Sciatic nerve (tissue), 2 donors: ENCODE measurements around the gene SMG1. TPM values are rescaled to one million over a fixed set of nuclear protein-coding genes. Genes with fewer than 3 reads are reported as not detected.
"Not testable (repeated sequence)": the region's sequence is repeated elsewhere in the genome, so short reads cannot be mapped to it uniquely, and the experiment has no call there.

Experiments used
- ATAC-seq: fragments of 200-7000 bp; cut with Tn5 transposase; one replicate; pipeline ENCODE4 v1.9.1; 2020; ENCODE audit warnings: mild to moderate bottlenecking, moderate library complexity
- DNase-seq: peaks from one replicate; pipeline ENCODE4 v3.0.0-alpha.2; 2020; ENCODE audit warnings: low spot score
- intact Hi-C: fragments of 100-400 bp; cut with DNase I; formaldehyde crosslinking; loops from one replicate; pipeline ENCODE4 v1.14.2; 2022
- total RNA-seq: library from RNA; stranded (reverse); fragmentation: NEBNext Ultra II Directional; extraction: Animal tissue kit (Norgen Biotek cat#: 25700); gene quantifications from one replicate; pipeline ENCODE4 v1.2.1, GENCODE V29; 2021
- donor health status: DM: no; HTN: no; CAD: no.
- donor health status: DM: no; HTN: no; CAD: no.

SMG1 gene
- total RNA-seq, 1 donor from 2014 or later = 124 TPM

DNA sequence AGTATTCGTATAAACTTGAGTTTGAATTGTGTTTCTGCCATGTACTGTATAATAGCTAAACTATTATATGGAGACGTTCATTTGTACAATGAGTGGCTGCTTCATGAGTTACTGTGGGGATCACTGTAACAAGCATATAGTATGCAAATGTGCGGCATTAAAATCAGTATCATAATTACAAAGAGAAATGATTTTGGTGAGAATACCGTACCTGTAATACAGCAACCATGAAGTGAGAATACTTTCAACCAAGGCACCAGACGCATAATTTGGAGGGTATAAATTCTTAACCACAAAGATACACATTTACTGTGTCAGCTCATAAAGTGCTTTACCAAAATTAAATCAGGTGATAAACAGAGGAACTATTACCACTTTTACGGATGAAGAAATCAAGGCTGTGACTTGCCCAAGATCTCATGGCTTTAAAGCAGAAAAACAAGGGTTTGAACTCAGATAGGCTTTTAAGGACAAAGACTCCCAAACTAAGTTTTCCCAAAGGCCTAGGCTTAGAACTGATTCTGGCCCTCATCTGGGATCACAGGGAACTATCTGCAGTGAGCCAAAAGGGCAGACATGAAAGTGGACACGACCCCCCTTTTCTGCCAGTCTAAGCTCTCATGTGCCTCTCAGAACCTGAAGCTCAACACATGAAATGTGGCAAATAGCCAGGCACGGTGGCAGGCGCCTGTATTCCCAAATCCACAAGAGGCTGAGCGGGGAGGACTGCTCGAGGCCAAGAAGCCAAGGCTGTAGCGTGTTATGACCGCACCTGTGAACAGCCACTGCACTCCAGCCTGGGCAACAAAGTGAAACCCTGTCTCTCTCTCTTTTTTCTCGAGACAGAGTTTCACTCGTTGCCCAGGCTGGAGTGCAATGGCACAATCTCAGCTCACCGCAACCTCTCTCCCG, 142.5 kb downstream of the SMG1 start:
- no peak for DNase-seq
- no peak for ATAC-seq
- intact Hi-C loops = no loop called here

DNA sequence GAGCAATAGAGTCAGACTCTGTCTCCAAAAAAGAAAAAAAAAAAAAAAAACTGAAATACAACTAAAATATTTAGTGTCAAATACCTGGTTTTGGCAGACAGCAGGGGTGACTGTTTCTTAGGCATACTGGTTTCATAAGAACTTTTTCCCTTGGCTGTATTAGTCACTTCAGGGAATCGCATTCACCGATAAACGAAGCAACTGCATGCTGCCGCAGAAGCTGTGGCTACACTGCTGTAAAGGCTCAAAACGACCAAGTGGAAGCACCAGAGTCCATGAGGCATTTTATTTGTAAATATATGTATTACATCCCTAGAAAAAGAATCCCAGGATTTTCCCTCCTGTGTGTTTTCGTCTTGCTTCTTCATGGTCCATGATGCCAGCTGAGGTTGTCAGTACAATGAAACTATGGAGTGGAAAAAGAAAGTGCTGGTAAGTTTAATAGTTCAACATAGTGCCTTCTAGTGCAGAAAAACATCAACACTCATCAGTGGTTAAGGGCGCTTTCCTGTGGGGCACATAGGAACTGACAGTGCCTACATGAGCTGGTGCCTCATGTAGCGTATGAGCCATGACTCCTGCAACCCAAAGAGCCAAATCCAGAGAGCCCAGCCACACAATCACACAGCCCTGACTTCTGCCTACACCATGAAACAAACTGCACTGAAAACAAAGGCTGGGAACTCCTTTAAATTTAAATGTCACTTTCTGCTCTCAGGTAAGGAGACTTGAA, 143.3 kb downstream of the SMG1 start:
- no peak for DNase-seq
- intact Hi-C loops = no loop called here

DNA sequence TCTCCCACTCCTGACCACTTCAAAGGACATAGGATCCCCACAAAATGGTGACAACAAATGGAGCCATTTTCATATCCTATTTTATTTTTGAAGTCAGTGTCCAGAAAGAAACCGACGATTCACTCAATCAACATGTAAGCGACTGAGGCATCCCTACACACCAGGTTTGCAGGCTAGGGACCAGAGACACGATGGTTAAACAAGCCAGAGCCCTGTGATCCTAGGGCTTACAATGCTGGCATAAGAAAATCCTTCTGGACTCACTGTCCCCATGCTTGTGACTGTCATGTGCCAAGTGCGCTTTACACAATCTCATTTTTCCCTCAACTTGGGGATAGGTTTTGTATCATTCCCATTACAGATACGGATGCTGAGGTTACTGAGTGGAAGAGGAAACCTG, 145.0 kb downstream of the SMG1 start:
- DNase-seq, intact Hi-C loops, ATAC-seq: not testable (repeated sequence)

More for the DNA sequence above, 143.3 kb downstream of the SMG1 start:
- ATAC-seq = no peak

DNA sequence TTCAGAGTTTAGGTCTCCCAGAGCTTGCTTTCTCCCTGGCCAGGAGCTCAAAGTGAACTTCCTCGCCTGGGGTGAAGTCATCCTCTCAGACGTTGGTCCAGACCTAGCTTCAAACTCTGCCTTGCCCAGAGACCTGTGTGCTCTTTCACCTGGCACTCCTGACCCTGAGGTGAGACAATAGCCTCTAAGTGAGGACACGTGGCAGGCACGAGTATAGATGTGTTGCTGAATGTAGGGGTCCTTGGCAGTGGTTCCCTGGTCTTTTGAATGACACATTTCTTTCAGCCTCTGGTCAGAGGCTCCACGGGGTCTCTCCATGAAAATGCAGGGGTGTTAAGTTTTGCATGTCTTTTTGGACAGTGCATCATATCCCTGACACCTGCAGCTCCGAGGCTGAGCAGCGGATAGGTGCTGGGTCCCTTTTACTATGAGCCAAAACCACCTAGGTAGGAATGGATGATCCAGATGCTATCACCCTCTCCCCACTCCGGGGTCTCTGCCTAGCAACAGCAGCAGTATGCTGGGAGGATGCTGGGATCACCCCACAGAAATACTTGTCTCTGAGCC, 145.7 kb downstream of the SMG1 start:
- DNase-seq, ATAC-seq, intact Hi-C loops: not testable (repeated sequence)

DNA sequence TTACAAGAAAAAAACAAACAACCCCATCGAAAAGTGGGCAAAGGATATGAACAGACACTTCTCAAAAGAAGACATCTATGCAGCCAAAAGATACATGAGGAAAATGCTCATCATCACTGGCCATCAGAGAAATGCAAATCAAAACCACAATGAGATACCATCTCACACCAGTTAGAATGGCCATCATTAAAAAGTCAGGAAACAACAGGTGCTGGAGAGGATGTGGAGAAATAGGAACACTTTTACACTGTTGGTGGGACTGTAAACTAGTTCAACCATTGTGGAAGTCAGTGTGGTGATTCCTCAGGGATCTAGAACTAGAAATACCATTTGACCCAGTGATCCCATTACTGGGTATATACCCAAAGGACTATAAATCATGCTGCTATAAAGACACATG, 148.5 kb downstream of the SMG1 start:
- intact Hi-C loops, ATAC-seq, DNase-seq: not testable (repeated sequence)

DNA sequence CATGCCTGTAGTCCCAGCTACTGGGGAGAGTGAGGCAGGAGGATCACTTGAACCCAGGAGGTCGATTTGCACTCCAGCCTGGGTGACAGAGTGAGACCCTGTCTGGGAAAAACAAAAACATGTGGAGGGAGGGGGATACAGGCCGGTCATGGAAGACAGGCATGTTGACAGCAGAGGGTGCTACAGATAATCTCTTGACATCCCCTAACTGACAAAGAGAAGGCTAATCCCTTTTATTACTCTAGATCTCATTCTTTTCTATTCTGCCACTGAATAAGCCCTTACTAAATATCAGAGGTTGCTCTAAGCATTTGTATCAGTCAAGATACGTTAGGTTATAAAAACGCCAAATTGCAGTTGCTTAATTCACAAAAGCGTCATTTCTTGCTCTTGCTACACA, 149.9 kb downstream of the SMG1 start:
- ATAC-seq, DNase-seq, intact Hi-C loops: not testable (repeated sequence)

DNA sequence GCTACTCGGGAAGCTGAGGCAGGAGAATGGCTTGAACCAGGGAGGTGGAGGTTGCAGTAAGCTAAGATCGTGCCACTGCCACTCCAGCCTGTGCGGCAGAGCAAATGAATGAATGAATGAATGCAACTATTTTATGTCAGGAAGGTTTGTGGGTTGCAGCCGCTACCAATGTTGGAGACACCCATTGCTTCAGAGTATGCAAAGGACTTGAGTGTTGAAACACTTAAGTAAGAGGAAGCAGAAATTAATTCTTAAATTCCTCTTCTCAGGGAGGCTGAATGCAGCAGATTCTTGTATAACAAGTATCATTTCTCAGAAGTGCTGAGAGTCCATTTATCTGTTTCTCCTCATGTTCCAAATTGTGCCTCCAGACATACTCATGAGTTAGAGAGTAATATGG, 151.6 kb downstream of the SMG1 start:
- intact Hi-C loops, ATAC-seq, DNase-seq: not testable (repeated sequence)

DNA sequence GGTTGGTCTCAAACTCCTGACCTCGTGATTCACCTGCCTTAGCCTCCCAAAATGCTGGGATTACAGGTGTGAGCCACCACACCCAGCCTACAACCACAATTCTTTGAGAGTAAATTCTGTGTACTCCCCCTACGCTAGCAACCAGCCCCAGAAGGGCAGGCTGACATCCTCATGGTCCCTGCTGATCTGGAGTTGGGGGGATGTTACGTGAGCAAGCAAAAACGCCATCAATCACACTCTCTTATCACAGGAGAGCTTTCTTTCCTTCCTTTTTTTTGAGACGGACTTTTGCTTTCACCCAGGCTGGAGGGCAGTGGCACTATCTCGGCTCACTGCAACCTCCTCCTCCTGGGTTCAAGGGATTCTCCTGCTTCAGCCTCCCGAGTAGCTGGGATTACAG, 154.0 kb downstream of the SMG1 start:
- DNase-seq, intact Hi-C loops, ATAC-seq: not testable (repeated sequence)

DNA sequence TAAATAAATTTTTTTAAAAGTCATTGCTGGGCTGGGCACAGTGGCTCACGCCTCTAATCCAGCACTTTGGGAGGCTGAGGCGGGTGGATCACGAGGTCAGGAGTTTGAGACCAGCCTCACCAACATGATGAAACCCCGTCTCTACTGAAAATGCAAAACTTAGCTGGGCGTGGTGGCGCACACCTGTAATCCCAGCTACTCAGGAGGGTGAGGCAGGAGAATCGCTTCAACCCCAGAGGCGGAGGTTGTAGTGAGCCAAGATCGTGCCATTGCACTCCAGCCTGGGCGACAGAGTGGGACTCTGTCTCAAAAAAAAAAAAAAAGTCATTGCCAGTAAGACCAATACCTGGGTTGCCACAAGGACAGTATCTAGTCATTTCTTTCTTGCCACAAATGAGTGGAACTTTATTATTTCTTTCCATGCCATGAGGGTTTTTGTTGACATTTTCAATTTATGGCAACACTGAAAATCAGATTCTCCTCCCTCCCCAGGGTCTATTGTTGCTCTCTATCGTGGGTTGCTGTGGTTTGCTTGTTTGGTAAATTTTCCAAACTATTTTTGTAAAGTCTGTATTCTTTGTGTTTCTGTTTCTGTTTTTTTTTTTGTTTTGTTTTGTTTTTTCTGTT, 155.8 kb downstream of the SMG1 start:
- DNase-seq, ATAC-seq, intact Hi-C loops: not testable (repeated sequence)

DNA sequence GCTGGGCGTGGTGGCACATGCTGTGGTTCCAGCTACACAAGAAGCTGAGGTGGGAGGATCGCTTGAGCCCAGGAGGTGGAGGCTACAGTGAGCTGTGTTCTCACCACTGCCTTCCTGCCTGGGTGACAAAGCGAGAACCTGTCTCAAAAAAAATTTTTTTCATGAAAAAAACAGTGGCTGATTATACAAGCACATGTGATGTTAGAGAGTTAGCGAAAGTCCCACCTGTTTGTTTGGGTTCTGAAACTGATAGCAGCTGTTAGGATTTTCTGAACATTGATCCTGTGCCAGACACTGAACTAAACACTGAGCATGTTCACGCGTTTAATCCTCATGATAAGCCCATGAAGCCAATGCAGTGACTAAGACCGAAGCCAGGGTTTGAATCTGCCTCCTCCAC, 159.0 kb downstream of the SMG1 start:
- not testable (repeated sequence) for ATAC-seq, DNase-seq

DNA sequence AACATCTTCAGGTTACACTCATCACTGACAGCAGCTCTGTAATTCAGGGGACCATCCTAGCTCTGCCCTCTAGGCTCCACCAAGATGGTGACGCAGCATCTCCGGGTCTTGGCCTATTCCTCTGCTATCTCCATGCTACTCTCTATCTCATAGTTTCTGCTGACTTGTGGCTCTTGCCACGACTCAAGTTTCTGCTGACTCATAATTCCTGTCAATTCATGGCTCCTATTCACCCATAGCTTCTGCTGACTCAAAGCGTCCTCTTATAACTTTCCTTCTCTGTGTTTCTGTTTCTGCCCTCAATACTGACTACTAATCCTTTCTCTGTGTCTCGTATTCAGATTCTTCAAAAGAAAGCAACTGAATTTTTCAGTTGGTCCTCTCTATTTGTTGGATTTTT, 163.5 kb downstream of the SMG1 start:
- ATAC-seq, intact Hi-C loops, DNase-seq: not testable (repeated sequence)

More for the DNA sequence above, 159.0 kb downstream of the SMG1 start:
- intact Hi-C loops = not testable (repeated sequence)

DNA sequence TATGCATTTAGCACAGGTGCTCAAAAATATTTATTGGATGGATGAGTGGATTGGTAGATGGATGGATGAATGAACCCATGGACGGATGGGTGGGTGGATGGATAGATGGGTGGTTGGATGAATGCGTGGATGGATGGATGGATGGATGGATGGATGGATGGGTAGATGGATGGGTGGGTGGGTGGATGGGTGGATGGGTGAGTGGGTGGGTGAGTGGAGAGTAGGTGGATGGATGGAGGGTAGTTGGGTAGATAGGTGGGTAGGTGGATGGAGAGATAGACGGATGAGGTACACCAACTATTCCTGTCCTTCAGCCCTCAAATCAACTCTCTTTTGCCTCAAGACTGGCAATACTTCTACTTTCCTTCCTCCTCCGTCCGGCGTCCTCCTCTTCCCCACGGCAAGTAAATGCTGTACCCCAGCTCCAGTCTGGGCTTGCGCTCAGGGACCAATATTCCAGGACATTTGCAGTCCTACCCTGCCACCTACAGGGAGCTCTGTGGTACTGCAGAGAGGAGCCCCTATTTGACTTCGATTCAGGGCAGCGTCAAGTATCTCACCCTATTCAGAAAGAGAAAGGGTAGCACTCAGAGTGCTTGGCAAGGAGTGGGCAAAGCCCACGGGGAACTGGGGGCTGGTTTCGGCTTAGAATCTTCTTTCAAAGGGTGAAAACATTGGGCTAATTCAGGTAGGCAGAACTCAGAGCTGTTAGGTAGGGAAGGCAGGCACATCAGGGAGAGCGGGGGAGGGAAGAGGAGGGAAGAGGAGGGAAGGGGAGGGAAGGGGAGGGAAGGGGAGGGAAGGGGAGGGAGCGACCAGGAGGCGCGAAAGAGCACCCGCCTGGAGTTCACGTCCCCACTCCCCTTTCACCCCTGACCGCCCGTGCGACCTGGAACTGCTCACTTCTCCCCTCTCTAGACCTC, 166.3 kb downstream of the SMG1 start:
- peak; percentile 90 for ATAC-seq
- intact Hi-C loops, DNase-seq: not testable (repeated sequence)

DNA sequence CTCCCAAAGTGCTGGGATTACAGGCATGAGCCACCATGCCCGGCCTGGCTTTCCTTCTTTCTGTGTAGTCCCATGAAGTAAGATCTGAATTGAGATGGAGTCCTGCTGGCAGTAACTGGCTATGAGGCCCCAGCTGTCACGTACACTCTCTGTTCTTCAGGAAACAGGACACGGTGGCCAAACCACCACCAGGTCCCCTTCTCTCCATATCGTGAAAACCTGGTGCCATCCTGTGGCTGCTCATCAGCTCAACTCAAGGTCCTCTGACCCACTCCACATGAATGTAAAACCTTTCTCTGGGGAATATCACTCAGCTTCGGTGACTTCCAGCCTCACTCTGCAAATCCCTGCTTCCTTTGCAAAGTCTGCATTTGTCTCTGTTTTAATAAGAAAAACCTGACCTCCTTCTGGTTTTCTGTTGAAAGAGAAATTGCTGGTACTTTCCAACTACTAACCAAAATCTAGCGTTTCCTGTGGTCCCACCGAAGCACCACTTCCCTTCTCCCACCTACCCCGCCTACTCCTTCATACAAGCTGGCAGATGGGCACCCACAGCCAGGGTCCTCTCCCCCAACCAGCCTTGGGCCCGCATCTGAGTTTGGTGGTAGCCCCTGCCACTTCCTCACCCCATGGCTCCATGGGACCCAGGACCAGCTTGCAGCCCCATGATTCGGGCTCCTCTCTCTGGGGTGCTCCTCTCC, 168.1 kb downstream of the SMG1 start:
- intact Hi-C loops, ATAC-seq, DNase-seq: not testable (repeated sequence)

DNA sequence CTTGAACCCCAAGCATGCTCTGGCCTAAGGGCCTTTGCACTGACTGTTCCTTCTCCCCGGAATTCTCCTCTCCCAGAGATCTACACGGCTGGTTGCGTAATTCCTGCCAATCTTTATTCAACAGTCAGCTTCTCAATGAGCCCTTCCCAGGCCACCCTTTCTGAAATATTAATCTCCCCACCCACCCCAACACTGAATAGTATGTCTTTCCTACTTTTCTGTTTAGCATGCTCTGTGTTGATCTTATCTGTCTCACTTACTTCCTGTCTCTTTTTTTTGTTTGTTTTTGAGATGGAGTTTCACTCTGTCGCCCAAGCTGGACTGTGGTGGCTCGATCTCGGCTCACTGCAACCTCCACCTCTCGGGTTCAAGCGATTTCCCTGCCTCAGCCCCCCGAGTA, 169.6 kb downstream of the SMG1 start:
- ATAC-seq, intact Hi-C loops, DNase-seq: not testable (repeated sequence)
